K562 (cell line): ENCODE data around the gene ARHGAP33. TPM values are rescaled to one million over a fixed set of nuclear protein-coding genes. Genes with fewer than 3 reads are reported as not detected.

Source experiments
- CHD4 ChIP-seq: fragments of 200-600 bp; sonication (generic); IDR thresholded peaks from 3 replicates; pipeline ENCODE4 v1.6.1; 2012; ENCODE audit warnings: low read depth, mild to moderate bottlenecking, mixed read lengths, low read length, inconsistent platforms; ENCODE audit not compliant: insufficient read depth, insufficient replicate concordance, poor library complexity, severe bottlenecking
- NR2C2 ChIP-seq, 2 experiments: fragments of 200-800 bp in 1 of 2; sonication (Bioruptor generic) in 1 of 2; sonication (generic) in 1 of 2; formaldehyde crosslinking in 1 of 2; IDR thresholded peaks; 2 replicates each; pipeline versions ENCODE4 v1.6.1 to v1.8.0; 2016 to 2022; ENCODE audit warnings: mild to moderate bottlenecking in 1 of 2, missing compliant biosample characterization in 1 of 2, missing genetic modification characterization in 1 of 2, missing genetic modification reagents in 1 of 2
- POLR2B ChIP-seq: fragments of 450-650 bp; IDR thresholded peaks from 2 replicates; pipeline ENCODE4 v1.6.1; 2018; ENCODE audit warnings: low read depth; ENCODE audit not compliant: partially characterized antibody
- RB1 ChIP-seq: fragments of 450-650 bp; IDR thresholded peaks from 2 replicates; pipeline ENCODE4 v1.6.1; 2017; ENCODE audit warnings: low read depth, mild to moderate bottlenecking
- SMARCC2 ChIP-seq: fragments of 450-650 bp; IDR thresholded peaks from 2 replicates; pipeline ENCODE4 v1.6.1; 2017; ENCODE audit warnings: antibody characterized with exemption, moderate library complexity, mild to moderate bottlenecking, low read depth
- polyA plus RNA-seq, 8 experiments: library from polyadenylated mRNA; depleted of rRNA in 4 of 8; stranded (reverse) in 5 of 8; unstranded in 3 of 8; fragments of >200 nt; fragmentation: Nextera tagmentation in 2 of 8; fragmentation: Illumina TruSeq in 1 of 8; extraction: Ambion mirVana in 2 of 8; extraction: Trizol in 1 of 8; gene quantifications; 2 replicates each; pipeline versions ENCODE4 v1.2.1 to v1.2.3, GENCODE V29; 2011 to 2014; ENCODE audit warnings: inconsistent platforms in 1 of 8, missing spikeins in 1 of 8
- total RNA-seq, 7 experiments: library from RNA; depleted of rRNA in 6 of 7; stranded (reverse); fragments of >200 nt in 6 of 7; fragmentation: Illumina TruSeq in 2 of 7; extraction: Trizol in 2 of 7; gene quantifications; 2 replicates each; pipeline versions ENCODE4 v1.2.1 to v1.2.3, GENCODE V29; 2011 to 2021; ENCODE audit warnings: low replicate concordance in 1 of 7
- TF ChIP-seq, protein P1 (sequence below), 2 experiments: fragments of 450-650 bp; formaldehyde crosslinking in 1 of 2; IDR thresholded peaks; 2 replicates each; pipeline versions ENCODE4 v1.4.0 to v1.6.1; 2014 to 2020; ENCODE audit warnings: mild to moderate bottlenecking in 2 of 2, borderline replicate concordance in 1 of 2, low read depth in 1 of 2
- TF ChIP-seq, protein P2 (sequence below): sonication (generic); formaldehyde crosslinking; IDR thresholded peaks from 2 replicates; pipeline ENCODE4 v1.9.0; 2022; ENCODE audit warnings: mild to moderate bottlenecking, missing genetic modification reagents
- TF ChIP-seq, protein P3 (sequence below): sonication (generic); formaldehyde crosslinking; IDR thresholded peaks from 2 replicates; pipeline ENCODE4 v1.8.0; 2022; ENCODE audit warnings: mild to moderate bottlenecking, missing genetic modification reagents, borderline replicate concordance
- TF ChIP-seq, protein P4 (sequence below), 2 experiments: fragments of 450-650 bp; IDR thresholded peaks; 2 replicates each; pipeline ENCODE4 v1.6.1; 2018; ENCODE audit warnings: mild to moderate bottlenecking in 2 of 2, low read depth in 1 of 2; ENCODE audit not compliant: partially characterized antibody in 2 of 2

The ARHGAP33 gene
- total and polyA plus RNA-seq, 9 of the 15 experiments (the other 6 are each of a cell fraction or from before 2014, with no cell fraction given), result 0.06 to 26.6 (median 1.6) TPM; not detected in 1

DNA sequence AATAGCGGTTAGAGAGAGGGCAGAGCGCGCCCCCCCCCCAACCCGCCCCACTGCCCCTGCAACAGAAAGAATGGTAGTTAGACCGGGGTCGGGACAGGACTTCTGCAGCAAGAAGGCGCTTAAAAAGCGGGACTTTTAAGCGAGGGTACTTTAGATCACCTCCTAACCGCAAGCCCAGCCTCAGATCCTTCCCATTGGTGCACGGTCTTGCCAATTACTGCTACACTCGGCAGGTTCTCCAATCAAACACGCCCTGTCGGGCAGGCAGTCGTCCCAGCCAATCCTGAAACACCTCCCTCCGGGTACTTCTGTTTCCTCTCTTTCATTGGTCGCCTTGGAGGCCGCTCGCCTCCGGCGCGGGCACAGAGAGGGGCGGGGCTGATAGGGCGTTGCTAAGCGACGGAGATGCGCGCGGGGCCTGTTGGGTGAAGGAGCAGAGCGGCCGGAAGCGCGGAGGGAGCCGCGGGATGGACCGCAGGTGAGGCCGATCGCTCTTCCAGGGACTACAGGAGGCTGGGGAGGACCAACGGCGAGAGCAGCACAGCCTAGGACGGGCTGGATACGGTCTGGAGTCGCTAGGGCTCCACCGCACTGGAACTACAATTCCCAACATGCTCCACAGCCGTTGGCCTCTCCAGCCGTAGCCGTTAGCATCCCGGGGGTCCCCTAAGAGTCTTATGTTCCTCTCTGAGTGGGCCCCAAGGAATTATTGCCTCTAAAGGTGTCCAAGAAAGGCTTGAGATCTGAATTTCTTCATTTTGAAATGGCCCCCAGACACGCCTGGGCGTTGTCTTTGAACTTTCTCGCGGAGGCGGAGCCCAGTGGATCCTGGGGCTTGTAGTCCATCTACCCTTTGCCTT lies 17.4 kb upstream of the ARHGAP33 start, which contains the start of gene PROSER3 (continued):
- TF ChIP-seq, protein P1, sequence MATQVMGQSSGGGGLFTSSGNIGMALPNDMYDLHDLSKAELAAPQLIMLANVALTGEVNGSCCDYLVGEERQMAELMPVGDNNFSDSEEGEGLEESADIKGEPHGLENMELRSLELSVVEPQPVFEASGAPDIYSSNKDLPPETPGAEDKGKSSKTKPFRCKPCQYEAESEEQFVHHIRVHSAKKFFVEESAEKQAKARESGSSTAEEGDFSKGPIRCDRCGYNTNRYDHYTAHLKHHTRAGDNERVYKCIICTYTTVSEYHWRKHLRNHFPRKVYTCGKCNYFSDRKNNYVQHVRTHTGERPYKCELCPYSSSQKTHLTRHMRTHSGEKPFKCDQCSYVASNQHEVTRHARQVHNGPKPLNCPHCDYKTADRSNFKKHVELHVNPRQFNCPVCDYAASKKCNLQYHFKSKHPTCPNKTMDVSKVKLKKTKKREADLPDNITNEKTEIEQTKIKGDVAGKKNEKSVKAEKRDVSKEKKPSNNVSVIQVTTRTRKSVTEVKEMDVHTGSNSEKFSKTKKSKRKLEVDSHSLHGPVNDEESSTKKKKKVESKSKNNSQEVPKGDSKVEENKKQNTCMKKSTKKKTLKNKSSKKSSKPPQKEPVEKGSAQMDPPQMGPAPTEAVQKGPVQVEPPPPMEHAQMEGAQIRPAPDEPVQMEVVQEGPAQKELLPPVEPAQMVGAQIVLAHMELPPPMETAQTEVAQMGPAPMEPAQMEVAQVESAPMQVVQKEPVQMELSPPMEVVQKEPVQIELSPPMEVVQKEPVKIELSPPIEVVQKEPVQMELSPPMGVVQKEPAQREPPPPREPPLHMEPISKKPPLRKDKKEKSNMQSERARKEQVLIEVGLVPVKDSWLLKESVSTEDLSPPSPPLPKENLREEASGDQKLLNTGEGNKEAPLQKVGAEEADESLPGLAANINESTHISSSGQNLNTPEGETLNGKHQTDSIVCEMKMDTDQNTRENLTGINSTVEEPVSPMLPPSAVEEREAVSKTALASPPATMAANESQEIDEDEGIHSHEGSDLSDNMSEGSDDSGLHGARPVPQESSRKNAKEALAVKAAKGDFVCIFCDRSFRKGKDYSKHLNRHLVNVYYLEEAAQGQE (IDR thresholded peaks at IDR 0.05; ENCODE audit: borderline replicate concordance), result no peak
- TF ChIP-seq, protein P1 (CRISPR knock-in tag; IDR thresholded peaks at IDR 0.05; ENCODE audit: low read depth), result peak; percentile 78; the same call in 1 of the 2 replicates
- TF ChIP-seq, protein P2, sequence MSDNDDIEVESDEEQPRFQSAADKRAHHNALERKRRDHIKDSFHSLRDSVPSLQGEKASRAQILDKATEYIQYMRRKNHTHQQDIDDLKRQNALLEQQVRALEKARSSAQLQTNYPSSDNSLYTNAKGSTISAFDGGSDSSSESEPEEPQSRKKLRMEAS (CRISPR knock-in tag), result peak; percentile 53; the same call in 1 of the 2 replicates
- TF ChIP-seq CHD4, result no peak
- TF ChIP-seq POLR2B, result peak; percentile 60
- TF ChIP-seq, protein P3, sequence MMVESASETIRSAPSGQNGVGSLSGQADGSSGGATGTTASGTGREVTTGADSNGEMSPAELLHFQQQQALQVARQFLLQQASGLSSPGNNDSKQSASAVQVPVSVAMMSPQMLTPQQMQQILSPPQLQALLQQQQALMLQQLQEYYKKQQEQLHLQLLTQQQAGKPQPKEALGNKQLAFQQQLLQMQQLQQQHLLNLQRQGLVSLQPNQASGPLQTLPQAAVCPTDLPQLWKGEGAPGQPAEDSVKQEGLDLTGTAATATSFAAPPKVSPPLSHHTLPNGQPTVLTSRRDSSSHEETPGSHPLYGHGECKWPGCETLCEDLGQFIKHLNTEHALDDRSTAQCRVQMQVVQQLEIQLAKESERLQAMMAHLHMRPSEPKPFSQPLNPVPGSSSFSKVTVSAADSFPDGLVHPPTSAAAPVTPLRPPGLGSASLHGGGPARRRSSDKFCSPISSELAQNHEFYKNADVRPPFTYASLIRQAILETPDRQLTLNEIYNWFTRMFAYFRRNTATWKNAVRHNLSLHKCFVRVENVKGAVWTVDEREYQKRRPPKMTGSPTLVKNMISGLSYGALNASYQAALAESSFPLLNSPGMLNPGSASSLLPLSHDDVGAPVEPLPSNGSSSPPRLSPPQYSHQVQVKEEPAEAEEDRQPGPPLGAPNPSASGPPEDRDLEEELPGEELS (CRISPR knock-in tag), result no peak
- TF ChIP-seq SMARCC2, result no peak
- TF ChIP-seq, protein P4, sequence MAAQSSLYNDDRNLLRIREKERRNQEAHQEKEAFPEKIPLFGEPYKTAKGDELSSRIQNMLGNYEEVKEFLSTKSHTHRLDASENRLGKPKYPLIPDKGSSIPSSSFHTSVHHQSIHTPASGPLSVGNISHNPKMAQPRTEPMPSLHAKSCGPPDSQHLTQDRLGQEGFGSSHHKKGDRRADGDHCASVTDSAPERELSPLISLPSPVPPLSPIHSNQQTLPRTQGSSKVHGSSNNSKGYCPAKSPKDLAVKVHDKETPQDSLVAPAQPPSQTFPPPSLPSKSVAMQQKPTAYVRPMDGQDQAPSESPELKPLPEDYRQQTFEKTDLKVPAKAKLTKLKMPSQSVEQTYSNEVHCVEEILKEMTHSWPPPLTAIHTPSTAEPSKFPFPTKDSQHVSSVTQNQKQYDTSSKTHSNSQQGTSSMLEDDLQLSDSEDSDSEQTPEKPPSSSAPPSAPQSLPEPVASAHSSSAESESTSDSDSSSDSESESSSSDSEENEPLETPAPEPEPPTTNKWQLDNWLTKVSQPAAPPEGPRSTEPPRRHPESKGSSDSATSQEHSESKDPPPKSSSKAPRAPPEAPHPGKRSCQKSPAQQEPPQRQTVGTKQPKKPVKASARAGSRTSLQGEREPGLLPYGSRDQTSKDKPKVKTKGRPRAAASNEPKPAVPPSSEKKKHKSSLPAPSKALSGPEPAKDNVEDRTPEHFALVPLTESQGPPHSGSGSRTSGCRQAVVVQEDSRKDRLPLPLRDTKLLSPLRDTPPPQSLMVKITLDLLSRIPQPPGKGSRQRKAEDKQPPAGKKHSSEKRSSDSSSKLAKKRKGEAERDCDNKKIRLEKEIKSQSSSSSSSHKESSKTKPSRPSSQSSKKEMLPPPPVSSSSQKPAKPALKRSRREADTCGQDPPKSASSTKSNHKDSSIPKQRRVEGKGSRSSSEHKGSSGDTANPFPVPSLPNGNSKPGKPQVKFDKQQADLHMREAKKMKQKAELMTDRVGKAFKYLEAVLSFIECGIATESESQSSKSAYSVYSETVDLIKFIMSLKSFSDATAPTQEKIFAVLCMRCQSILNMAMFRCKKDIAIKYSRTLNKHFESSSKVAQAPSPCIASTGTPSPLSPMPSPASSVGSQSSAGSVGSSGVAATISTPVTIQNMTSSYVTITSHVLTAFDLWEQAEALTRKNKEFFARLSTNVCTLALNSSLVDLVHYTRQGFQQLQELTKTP (IDR thresholded peaks at IDR 0.05; ENCODE audit: low read depth in 1 of 2, partially characterized antibody in 2 of 2), result peak; percentile 60 to 99
- TF ChIP-seq RB1, result peak; percentile 57
- peak; percentile 66; the same call in 1 of the 2 replicates for TF ChIP-seq NR2C2 (CRISPR knock-in tag; IDR thresholded peaks at IDR 0.05)
- peak; percentile 97 for TF ChIP-seq NR2C2 (tag; IDR thresholded peaks at IDR 0.05)
